ENCODE results near the gene PLEKHG4B.

PLEKHG4B gene

DNA sequence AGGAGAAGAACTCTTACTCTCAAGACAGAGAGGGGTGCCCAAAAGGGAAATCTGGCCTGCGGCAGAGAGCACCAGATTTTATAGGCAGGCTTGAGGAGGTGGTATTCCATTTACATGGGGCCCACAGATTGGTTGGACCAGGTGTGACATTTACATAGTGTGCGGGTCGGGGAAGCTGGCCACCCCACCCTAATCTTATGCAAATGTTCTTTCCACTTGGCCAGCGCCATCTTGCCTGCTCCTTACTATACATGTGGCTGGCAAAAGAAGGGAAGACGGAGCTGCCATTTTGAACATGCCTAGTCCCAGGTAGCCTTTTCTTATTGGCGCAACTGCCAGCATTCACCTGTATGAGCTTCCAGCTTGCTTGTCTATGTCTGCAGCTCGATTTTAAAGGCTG, 34.8 kb downstream of the PLEKHG4B start:
- DNase-seq (ENCODE audit: insufficient read length) (no peak), FAIRE-seq (no peak)
- no peak for TF ChIP-seq TAF1 (IDR thresholded peaks at IDR 0.05; ENCODE audit: borderline replicate concordance, low read depth, low read length)
- TF ChIP-seq POLR2A (IDR thresholded peaks at IDR 0.05; ENCODE audit: low read depth, low read length), result no peak
- no peak for TF ChIP-seq POLR2AphosphoS5 (IDR thresholded peaks at IDR 0.05; ENCODE audit: low read depth, low read length)

DNA sequence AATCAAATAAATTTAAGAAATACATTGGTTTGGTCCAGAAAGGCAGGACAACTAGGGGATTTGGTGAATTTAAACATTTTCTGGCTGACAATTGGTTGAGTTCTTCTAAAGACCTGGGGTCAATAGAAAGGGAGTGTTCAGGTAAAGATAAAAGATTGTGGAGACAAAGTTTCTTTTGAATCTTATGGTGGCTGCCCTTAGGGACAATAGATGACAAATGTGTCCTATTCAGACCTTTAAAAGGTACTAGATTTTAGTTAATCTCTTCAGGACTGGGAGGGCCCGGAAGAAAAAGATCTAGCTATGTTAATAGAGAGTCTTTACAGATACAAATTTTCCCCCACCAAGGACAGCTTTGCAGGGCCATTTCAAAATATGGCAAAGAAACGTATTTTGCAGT, 35.9 kb downstream of the PLEKHG4B start:
- no peak for TF ChIP-seq POLR2A (IDR thresholded peaks at IDR 0.05; ENCODE audit: low read depth, low read length)
- TF ChIP-seq POLR2AphosphoS5 (IDR thresholded peaks at IDR 0.05; ENCODE audit: low read depth, low read length), result no peak
- no peak for TF ChIP-seq TAF1 (IDR thresholded peaks at IDR 0.05; ENCODE audit: borderline replicate concordance, low read depth, low read length)
- DNase-seq (ENCODE audit: insufficient read length) (no peak), FAIRE-seq (no peak)

DNA sequence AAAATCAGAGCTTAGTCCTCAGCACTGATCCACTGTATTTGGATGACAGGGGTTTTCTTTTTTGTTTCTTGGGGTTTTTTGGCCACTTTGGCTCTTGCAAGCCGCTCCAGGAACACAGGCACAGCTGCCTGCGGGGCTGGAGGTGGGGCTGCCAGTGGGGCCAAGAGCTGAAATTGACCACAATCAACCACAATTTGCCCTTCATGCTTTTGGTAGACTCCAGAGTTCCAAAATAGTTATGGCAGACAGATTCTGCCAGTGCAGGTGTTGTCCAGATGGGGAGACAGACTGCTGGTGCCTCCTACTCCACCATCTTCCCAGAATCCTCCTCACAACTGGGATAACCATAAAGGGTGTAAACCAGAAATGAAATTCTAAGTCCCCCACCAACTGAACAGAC, 36.5 kb downstream of the PLEKHG4B start:
- FAIRE-seq, result no peak

DNA sequence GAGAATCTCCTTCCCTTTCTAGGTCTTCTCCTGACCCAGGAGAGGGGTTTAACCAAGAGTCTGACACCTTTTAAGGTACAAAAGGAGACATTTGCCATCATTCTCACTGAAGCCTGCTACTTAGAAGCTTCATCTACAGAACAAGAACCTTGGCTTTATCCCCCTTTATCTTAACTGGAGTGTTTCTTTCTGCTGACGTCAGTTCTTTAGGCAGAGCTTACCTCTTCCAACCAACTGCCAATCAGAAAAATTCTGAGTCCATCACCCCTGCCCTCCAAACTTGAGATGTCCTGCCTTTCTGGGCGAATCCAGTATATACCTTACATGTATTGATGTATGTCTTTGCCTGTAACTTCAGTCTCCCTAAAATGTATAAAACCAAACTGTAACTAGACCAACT, 37.2 kb downstream of the PLEKHG4B start:
- TF ChIP-seq POLR2AphosphoS5 (IDR thresholded peaks at IDR 0.05; ENCODE audit: low read depth, low read length) (no peak), TAF1 (IDR thresholded peaks at IDR 0.05; ENCODE audit: borderline replicate concordance, low read depth, low read length) (no peak), POLR2A (IDR thresholded peaks at IDR 0.05; ENCODE audit: low read depth, low read length) (no peak)
- FAIRE-seq (no peak), DNase-seq (ENCODE audit: insufficient read length) (no peak)

More for the DNA sequence above, 36.5 kb downstream of the PLEKHG4B start:
- TF ChIP-seq POLR2A (IDR thresholded peaks at IDR 0.05; ENCODE audit: low read depth, low read length), result no peak
- TF ChIP-seq POLR2AphosphoS5 (IDR thresholded peaks at IDR 0.05; ENCODE audit: low read depth, low read length), result no peak
- no peak for DNase-seq (ENCODE audit: insufficient read length)

DNA sequence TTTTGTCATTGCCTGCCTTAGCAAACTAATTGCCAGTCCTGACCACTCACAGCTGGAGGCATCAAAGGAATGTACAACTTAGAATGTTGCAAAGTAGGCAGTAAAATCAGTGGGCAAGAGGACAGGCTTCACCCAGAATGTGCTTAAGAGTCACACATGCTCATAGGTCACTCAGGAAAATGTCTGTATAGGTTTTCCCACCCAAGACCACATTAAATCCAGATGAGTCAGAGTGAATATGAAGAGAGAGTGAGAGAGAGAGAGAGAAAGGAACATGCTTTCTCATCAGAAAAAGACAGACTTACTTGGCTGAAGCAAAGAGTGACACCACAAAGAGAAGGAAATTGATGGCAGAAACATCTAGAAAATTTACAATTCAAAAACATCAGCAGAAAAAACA, 37.9 kb downstream of the PLEKHG4B start:
- TF ChIP-seq POLR2AphosphoS5 (IDR thresholded peaks at IDR 0.05; ENCODE audit: low read depth, low read length) (no peak), POLR2A (IDR thresholded peaks at IDR 0.05; ENCODE audit: low read depth, low read length) (no peak), TAF1 (IDR thresholded peaks at IDR 0.05; ENCODE audit: borderline replicate concordance, low read depth, low read length) (no peak)
- no peak for DNase-seq (ENCODE audit: insufficient read length)
- FAIRE-seq, result no peak

DNA sequence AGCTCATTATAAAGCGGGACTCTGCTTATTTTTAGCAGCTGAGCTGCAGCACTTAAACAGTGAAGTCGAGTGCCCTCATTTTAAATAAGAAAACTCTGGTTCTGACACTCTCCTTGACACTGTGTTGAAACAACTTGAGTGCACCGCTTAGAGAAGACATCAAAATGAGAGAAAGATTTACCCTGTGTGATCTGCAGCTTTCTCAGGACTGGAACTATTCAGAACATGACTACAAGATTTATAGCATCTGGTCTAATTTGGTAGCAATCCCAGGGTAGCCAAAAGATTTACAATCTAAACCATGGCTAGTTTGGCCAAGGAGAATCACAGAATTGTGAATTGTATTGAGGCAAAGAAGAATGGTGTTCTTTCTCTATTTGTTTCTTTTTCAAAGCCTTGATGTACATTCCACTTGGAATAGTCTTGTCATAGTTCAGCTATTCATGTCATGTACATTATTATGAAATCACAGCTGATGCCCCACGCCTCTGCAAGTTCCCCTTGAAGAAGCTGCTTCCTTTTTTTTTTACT, 38.7 kb downstream of the PLEKHG4B start:
- no peak for FAIRE-seq
- TF ChIP-seq POLR2A (IDR thresholded peaks at IDR 0.05; ENCODE audit: low read depth, low read length) (no peak), POLR2AphosphoS5 (IDR thresholded peaks at IDR 0.05; ENCODE audit: low read depth, low read length) (no peak), TAF1 (IDR thresholded peaks at IDR 0.05; ENCODE audit: borderline replicate concordance, low read depth, low read length) (no peak)
- DNase-seq (ENCODE audit: insufficient read length), result no peak

DNA sequence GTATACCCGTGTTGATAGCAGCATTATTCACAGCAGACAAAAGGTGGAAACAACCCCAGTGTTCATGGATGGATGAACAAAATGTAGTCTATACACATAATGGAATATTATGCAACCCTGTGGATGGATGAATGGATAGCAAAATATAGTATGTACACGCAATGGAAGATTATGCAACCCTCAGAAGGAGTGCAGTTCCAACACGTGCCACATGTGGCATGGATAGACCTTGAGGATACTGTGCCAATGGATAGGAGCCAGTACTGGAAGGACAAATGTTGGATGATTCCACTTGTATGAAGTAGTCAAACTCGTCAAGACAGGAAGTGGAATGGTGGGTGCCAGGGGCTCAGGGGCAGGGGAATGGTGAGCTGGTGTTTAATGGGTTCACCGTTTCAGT, 44.9 kb downstream of the PLEKHG4B start:
- DNase-seq (ENCODE audit: insufficient read length), result no peak
- TF ChIP-seq POLR2A (IDR thresholded peaks at IDR 0.05; ENCODE audit: low read depth, low read length) (no peak), TAF1 (IDR thresholded peaks at IDR 0.05; ENCODE audit: borderline replicate concordance, low read depth, low read length) (no peak), POLR2AphosphoS5 (IDR thresholded peaks at IDR 0.05; ENCODE audit: low read depth, low read length) (no peak)
- no peak for FAIRE-seq

DNA sequence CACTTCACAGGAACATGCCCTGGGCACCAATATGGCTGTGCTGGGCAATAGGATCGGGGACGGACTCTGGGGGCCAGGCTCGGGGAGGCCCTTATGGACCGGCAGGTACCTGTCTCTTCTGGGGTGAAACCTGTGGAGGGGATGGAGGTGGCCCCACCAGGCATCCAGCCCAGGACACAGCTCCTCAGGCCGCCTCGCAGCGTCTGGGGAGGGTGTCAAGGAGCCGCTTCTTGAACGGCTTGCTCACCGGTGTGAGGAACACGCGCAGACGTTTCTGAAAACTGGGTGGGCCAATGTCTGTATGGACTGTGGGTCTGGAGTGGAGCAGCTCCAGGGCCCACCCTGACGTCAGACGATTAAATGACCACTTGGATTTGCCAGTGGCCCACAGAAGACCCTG, 45.8 kb downstream of the PLEKHG4B start:
- FAIRE-seq (no peak), DNase-seq (ENCODE audit: insufficient read length) (no peak)
- no peak for TF ChIP-seq POLR2AphosphoS5 (IDR thresholded peaks at IDR 0.05; ENCODE audit: low read depth, low read length)
- TF ChIP-seq POLR2A (IDR thresholded peaks at IDR 0.05; ENCODE audit: low read depth, low read length), result no peak
- TF ChIP-seq TAF1 (IDR thresholded peaks at IDR 0.05; ENCODE audit: borderline replicate concordance, low read depth, low read length), result no peak

DNA sequence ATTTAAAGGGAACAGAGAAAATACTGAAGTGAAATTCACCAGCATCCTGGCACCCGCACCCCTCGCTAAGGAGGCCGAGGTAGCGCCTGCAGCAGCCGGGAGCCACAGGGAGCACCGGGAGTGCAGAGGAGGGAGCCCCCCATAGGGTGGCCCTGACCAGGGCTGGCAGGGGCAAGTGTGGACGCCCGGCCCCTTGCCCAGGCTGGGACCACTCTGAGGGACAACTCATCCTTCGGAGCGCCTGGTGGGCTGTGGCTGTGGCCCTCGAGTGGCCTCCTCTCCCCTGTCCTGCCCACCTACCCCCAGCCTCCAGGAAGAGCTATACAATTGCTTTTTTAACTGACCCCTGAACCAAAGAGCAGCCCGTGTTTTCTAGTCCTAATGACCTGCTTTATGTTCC, 47.0 kb downstream of the PLEKHG4B start:
- FAIRE-seq (no peak), DNase-seq (ENCODE audit: insufficient read length) (no peak)
- TF ChIP-seq TAF1 (IDR thresholded peaks at IDR 0.05; ENCODE audit: borderline replicate concordance, low read depth, low read length) (no peak), POLR2AphosphoS5 (IDR thresholded peaks at IDR 0.05; ENCODE audit: low read depth, low read length) (no peak), POLR2A (IDR thresholded peaks at IDR 0.05; ENCODE audit: low read depth, low read length) (no peak)

DNA sequence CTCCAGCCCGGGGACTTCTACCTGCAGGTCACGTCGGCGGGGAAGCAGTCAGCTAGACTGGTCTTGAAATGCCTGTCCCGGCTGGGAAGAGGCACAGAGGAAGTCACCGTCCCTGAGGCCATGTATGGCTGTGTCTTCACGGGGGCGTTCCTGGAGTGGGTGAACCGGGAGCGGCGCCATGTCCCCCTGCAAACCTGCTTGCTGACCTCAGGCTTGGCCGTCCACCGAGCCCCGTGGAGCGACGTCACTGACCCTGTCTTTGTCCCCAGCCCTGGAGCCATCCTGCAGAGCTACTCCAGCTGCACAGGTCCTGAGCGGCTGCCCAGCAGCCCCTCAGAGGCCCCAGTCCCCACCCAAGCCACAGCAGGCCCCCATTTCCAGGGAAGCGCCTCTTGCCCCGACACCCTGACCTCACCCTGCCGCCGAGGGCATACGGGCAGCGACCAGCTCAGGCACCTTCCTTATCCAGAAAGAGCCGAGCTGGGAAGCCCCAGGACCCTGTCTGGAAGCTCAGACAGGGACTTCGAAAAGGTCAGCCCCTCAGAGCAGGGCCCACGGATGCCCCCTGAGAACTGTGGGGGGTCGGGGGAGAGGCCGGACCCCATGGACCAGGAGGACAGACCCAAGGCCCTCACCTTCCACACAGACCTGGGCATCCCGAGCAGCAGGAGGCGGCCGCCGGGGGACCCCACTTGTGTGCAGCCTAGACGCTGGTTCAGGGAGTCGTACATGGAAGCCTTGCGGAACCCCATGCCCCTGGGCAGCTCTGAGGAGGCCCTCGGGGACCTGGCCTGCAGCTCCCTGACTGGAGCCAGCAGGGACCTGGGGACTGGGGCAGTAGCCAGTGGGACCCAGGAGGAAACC, 47.8 kb downstream of the PLEKHG4B start:
- no peak for DNase-seq (ENCODE audit: insufficient read length)
- FAIRE-seq, result no peak
- TF ChIP-seq TAF1 (IDR thresholded peaks at IDR 0.05; ENCODE audit: borderline replicate concordance, low read depth, low read length) (no peak), POLR2AphosphoS5 (IDR thresholded peaks at IDR 0.05; ENCODE audit: low read depth, low read length) (no peak), POLR2A (IDR thresholded peaks at IDR 0.05; ENCODE audit: low read depth, low read length) (no peak)

DNA sequence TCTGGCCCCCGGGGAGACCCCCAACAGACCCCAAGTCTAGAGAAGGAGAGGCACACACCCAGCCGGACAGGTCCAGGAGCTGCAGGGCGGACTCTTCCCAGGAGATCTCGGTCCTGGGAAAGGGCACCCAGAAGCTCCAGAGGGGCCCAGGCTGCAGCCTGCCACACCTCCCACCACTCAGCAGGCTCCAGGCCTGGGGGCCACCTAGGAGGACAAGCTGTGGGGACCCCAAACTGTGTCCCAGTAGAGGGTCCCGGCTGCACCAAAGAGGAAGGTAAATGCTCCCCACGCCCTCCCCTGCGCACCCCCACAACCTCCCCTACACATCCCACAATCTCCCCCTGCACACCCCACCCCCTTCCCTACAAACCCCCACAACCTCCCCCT, 48.5 kb downstream of the PLEKHG4B start:
- DNase-seq (ENCODE audit: insufficient read length) (no peak), FAIRE-seq (no peak)
- no peak for TF ChIP-seq POLR2A (IDR thresholded peaks at IDR 0.05; ENCODE audit: low read depth, low read length)
- no peak for TF ChIP-seq TAF1 (IDR thresholded peaks at IDR 0.05; ENCODE audit: borderline replicate concordance, low read depth, low read length)
- TF ChIP-seq POLR2AphosphoS5 (IDR thresholded peaks at IDR 0.05; ENCODE audit: low read depth, low read length), result no peak

DNA sequence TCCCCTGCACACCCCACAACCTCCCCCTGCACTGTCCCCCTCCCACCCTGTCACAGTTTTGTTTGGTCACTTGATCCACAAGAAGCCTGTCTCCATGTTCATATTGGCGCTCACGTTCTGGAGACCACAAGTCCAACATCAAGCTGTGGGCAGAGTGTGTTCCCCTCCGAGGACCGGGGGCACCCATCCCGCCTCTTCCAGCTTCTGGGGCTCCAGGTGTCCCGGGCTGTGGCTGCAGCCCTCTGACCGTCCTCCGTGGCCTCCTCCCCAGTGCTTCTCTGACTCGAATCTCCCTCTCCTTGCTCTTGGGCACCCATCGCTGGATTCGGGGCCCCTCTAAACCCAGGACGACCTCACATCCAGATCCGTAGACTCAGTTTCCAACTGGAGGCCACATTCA, 49.2 kb downstream of the PLEKHG4B start:
- TF ChIP-seq POLR2A (IDR thresholded peaks at IDR 0.05; ENCODE audit: low read depth, low read length), result no peak
- TF ChIP-seq POLR2AphosphoS5 (IDR thresholded peaks at IDR 0.05; ENCODE audit: low read depth, low read length), result no peak
- TF ChIP-seq TAF1 (IDR thresholded peaks at IDR 0.05; ENCODE audit: borderline replicate concordance, low read depth, low read length), result no peak
- FAIRE-seq (no peak), DNase-seq (ENCODE audit: insufficient read length) (no peak)
